Smooth muscle cell (in vitro differentiated cells): ENCODE data around the gene GARNL3. TPM values are rescaled to one million over a fixed set of nuclear protein-coding genes. Genes with fewer than 3 reads are reported as not detected.

Experiments used
- DNase-seq: peaks from one replicate; lab custom pipeline; 2025; ENCODE audit not compliant: unreplicated experiment; lab: John Stamatoyannopoulos, UW
- H2AFZ ChIP-seq: fragments of 200-600 bp; sonication (generic); 2 replicates; pipeline ENCODE4 v1.6.0; 2016; ENCODE audit warnings: antibody characterized with exemption, low read depth, mild to moderate bottlenecking
- H3F3A ChIP-seq: fragments of 200-600 bp; sonication (generic); 2 replicates; pipeline ENCODE4 v1.6.0; 2017; ENCODE audit warnings: antibody characterized with exemption, low read depth
- H3K27ac ChIP-seq: fragments of 200-600 bp; sonication (generic); 2 replicates; pipeline ENCODE4 v1.5.1; 2016; ENCODE audit warnings: low read depth, mild to moderate bottlenecking
- H3K27me3 ChIP-seq: fragments of 200-600 bp; sonication (generic); 2 replicates; pipeline ENCODE4 v1.6.1; 2016; ENCODE audit warnings: low read depth, mild to moderate bottlenecking
- H3K36me3 ChIP-seq: fragments of 200-600 bp; sonication (generic); 2 replicates; pipeline ENCODE4 v1.5.1; 2016; ENCODE audit warnings: low read depth
- H3K4me1 ChIP-seq: fragments of 200-600 bp; sonication (generic); 2 replicates; pipeline ENCODE4 v1.5.1; 2016; ENCODE audit warnings: low read depth
- H3K4me2 ChIP-seq: fragments of 200-600 bp; sonication (generic); 2 replicates; pipeline ENCODE4 v1.6.0; 2016; ENCODE audit warnings: mild to moderate bottlenecking
- H3K4me3 ChIP-seq: fragments of 200-600 bp; sonication (generic); 2 replicates; pipeline ENCODE4 v1.5.1; 2016; ENCODE audit warnings: mild to moderate bottlenecking
- H3K79me2 ChIP-seq: fragments of 200-600 bp; sonication (generic); 2 replicates; pipeline ENCODE4 v1.6.0; 2016; ENCODE audit warnings: low read depth, mild to moderate bottlenecking
- H3K9ac ChIP-seq: fragments of 200-600 bp; sonication (generic); 2 replicates; pipeline ENCODE4 v1.6.0; 2016; ENCODE audit warnings: low read depth
- H3K9me3 ChIP-seq: fragments of 200-600 bp; sonication (generic); replicated peaks from 2 replicates; pipeline ENCODE4 v1.5.1; 2016; ENCODE audit warnings: low read depth
- H4K20me1 ChIP-seq: fragments of 200-600 bp; sonication (generic); 2 replicates; pipeline ENCODE4 v1.6.0; 2016; ENCODE audit warnings: low read depth
- CTCF ChIP-seq: fragments of 200-600 bp; sonication (generic); IDR thresholded peaks from 2 replicates; pipeline ENCODE4 v1.5.1; 2017; ENCODE audit warnings: borderline replicate concordance, mild to moderate bottlenecking, antibody characterized with exemption; ENCODE audit not compliant: insufficient read depth, poor library complexity, severe bottlenecking
- WGBS: methylation state at CpG from one replicate; pipeline ENCODE4 v1.1.7; 2016; ENCODE audit warnings: low lambda C conversion rate; 5-methylcytosine and 5-hydroxymethylcytosine counted together
- polyA plus RNA-seq: library from polyadenylated mRNA; unstranded; fragments of >200 nt; fragmentation: Nextera tagmentation; extraction: Ambion mirVana; gene quantifications from 2 replicates; pipeline ENCODE4 v1.2.1, GENCODE V29; 2016
- total RNA-seq: library from RNA; depleted of rRNA; stranded (reverse); fragments of >200 nt; gene quantifications from 2 replicates; pipeline ENCODE4 v1.2.3, GENCODE V29; 2014

Gene GARNL3
- total and polyA plus RNA-seq, 2 experiments from 2014 or later, result 4.7 to 18.5 TPM

GRCh38 chr9:127308652-127309434 is 44.3 kb downstream of the GARNL3 start:
- no peak overlapping the region for H2AFZ ChIP-seq
- peak overlapping the region; percentile 64 for H3K4me2 ChIP-seq
- peak overlapping the region; percentile 60 for H3K27ac ChIP-seq
- H3K4me1 ChIP-seq, result peaks cover 3% of the 10 kb centered on the region
- no peak for TF ChIP-seq CTCF
- H3K9ac ChIP-seq, result no peak overlapping the region
- 29% methylated on average over 3 of the region's 3 CpGs for WGBS
- no peak overlapping the region for H3K4me3 ChIP-seq
- H4K20me1 ChIP-seq, result no peaks in the 10 kb centered on the region
- H3F3A ChIP-seq, result peaks cover 8% of the 10 kb centered on the region
- no peak for DNase-seq
- H3K79me2 ChIP-seq, result no peaks in the 10 kb centered on the region
- H3K9me3 ChIP-seq, result no peaks in the 10 kb centered on the region
- H3K27me3 ChIP-seq, result no peaks in the 10 kb centered on the region
- H3K36me3 ChIP-seq, result no peaks in the 10 kb centered on the region

GRCh38 chr9:127309715-127310114 is 45.1 kb downstream of the GARNL3 start:
- Histone ChIP-seq H3F3A (peaks cover 8% of the 10 kb centered on the region), H3K9me3 (no peaks in the 10 kb centered on the region), H2AFZ (no peak overlapping the region), H3K4me3 (no peak overlapping the region), H3K27ac (peak overlapping the region; percentile 60), H3K27me3 (no peaks in the 10 kb centered on the region), H3K4me2 (peak overlapping the region; percentile 64), H3K79me2 (no peaks in the 10 kb centered on the region), H4K20me1 (no peaks in the 10 kb centered on the region), H3K36me3 (no peaks in the 10 kb centered on the region), H3K4me1 (peaks cover 3% of the 10 kb centered on the region), H3K9ac (no peak overlapping the region)
- WGBS, result 31% methylated on average over 4 of the region's 4 CpGs
- TF ChIP-seq CTCF, result no peak
- no peak for DNase-seq

GRCh38 chr9:127311239-127311741 is 46.7 kb downstream of the GARNL3 start:
- Histone ChIP-seq H3K4me2 (no peak overlapping the region), H3K4me3 (no peak overlapping the region), H2AFZ (no peak overlapping the region), H3K4me1 (peaks cover 3% of the 10 kb centered on the region), H4K20me1 (no peaks in the 10 kb centered on the region), H3K9ac (no peak overlapping the region), H3F3A (peaks cover 8% of the 10 kb centered on the region), H3K27ac (no peak overlapping the region), H3K9me3 (no peaks in the 10 kb centered on the region), H3K27me3 (no peaks in the 10 kb centered on the region), H3K79me2 (no peaks in the 10 kb centered on the region), H3K36me3 (no peaks in the 10 kb centered on the region)
- DNase-seq, result no peak
- WGBS, result 59% methylated on average over 5 of the region's 5 CpGs
- peak; percentile 20 for TF ChIP-seq CTCF
